ENCODE measurements around the gene ENOSF1.

Gene ENOSF1

DNA sequence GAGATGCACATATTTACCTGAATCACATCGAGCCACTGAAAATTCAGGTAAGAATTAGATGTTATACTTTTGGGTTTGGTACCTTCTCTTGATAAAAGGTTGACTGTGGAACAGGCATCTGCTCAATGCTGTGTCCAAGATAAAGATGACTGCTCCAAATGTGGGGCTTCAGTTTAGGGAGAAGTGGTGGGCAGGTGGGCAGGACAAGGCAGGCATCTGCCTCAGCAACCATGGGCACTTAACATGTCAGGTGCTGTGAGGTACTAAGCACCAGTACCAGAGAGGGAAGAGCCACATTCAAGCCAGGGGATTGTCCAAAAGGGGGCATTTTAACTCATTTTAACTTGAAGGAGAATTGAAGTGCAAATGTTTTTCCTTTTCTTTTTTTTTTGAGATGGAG, 41.0 kb downstream of the ENOSF1 start:
- DNase-seq, result no peak

DNA sequence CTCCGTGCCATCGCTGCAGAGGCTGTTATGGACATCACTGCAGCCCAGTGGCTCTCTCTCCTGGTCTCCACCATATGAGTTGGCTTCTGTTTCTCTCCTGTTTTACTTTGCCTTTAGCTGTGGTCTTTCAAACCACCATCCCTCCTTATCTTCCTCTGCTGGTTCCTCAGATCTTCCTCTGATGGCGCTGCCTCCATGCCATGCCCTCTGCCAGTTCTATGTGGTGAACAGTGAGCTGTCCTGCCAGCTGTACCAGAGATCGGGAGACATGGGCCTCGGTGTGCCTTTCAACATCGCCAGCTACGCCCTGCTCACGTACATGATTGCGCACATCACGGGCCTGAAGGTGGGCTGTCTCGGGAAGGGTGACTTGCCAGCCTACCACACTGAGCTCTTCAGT, 41.9 kb downstream of the ENOSF1 start:
- no peak for DNase-seq

DNA sequence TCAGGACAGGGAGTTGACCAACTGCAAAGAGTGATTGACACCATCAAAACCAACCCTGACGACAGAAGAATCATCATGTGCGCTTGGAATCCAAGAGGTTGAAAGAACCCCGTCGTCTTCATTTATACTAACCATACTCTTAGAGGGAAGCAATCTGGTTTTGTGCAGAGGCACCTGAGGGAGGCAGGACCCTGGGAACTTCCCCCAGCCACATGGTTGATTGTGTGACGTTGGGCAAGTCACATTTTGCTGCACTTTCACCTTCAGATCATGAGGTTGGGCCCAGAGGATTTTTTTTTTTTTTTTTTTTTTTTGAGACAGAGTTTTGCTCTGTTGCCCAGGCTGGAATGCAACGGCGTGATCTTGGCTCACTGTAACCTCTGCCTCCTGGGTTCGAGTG, 43.4 kb downstream of the ENOSF1 start:
- DNase-seq, result no peak

DNA sequence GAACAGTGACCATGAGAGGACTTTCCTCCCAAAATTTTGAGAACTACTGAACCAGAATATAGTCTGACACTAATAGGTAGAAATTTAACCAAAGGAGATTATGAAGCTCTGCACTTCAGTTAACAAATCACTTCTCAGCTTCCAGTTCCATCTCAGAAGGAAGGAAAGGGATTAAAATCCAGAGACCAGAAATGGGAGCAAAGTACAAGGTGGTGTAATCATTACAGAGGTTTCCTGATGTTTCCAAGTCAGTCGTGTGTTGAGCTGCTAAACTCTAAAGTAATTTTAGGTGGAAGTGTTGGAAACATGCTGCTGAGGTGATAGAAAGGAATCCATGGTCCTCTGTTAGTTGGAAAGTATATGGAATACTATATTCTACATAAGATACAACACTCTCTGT, 44.2 kb downstream of the ENOSF1 start:
- no peak for DNase-seq

DNA sequence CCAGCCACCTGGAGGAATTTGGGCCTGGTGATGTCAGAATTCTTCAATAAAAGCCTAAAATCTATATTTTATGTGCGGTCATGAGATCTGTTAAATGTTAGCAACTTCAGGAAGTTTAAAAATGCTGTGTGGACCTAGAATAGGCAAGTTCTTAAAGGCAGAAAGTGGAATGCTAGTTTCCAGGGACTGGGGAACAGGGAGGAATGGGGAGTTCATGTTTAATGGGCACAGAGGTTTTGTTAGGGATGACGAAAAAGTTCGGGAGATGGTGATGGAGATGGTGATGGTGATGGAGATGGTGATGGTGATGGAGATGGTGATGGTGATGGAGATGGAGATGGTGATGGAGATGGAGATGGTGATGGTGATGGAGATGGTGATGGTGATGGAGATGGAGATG, 45.8 kb downstream of the ENOSF1 start:
- DNase-seq, result no peak

DNA sequence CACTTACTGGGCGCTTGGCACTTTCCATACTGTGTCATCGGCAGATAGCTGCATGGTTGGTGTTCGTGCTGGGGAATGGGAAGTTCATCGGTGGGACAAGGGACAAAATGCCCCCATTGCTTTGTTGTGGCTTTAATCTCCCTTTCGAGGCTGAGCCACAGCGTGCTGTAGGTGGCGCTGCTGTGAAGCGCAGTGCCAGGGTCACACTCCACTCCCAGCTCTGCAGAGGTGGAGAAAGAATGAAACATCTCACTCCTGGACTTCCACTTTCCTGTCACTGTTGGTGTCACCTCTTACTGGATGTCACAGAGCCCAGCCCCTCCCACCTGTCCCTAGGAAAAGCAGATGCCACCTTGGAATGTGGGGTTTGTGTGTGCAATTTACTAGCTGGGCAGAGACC, 46.3 kb downstream of the ENOSF1 start:
- no peak for DNase-seq

DNA sequence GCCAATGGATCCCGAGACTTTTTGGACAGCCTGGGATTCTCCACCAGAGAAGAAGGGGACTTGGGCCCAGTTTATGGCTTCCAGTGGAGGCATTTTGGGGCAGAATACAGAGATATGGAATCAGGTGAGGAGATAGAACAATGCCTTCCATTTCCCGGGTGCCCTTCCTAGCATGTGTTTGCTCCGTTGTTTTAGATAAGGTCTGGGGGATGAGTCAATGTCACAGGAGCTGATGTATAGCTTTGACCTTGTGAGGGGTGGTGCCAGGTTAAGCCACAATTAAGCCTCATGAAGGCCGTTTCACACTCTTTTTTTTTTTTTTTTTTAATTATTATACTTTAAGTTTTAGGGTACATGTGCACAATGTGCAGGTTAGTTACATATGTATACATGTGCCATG, 50.2 kb downstream of the ENOSF1 start:
- no peak for DNase-seq

DNA sequence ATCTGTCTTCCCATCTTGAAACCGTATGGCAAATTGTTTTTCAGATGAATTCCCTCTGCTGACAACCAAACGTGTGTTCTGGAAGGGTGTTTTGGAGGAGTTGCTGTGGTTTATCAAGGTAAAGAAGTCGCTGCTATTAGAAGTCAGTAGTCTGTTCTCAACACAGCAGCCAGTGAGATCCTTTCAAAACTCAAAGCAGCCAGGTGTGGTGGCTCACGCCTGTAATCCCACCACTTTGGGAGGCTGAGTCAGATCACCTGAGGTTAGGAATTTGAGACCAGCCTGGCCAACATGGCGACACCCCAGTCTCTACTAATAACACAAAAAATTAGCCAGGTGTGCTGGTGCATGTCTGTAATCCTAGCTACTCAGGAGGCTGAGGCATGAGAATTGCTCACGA, 52.8 kb downstream of the ENOSF1 start:
- DNase-seq, result no peak

DNA sequence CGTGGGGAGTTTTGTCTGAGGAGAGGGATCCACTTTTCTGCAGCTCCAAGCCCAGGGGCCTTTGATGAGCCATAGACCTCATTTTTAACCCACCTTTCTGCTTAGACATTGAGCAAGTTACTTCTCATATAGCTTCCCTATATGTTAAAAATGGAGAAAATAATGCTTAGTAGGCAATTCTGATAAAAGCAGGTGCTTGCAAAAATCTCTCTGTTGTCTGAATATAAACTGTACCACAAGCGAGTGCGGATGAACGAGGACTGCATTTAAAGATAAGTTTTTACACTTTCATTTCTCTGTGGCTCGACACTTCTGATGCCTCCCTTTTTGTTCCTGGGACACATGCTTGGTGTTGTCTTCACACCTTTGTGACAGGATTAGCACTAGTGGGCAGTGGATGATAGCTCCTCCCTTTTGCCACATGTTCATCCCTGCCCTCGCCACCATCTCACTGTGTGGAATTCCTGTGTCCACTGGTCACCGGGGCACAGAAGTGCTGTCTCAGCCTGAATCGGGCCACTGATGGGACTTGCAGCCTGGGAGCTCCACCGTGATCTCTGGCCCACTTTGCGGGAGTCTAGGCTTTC, 53.4 kb downstream of the ENOSF1 start:
- DNase-seq, result no peak

DNA sequence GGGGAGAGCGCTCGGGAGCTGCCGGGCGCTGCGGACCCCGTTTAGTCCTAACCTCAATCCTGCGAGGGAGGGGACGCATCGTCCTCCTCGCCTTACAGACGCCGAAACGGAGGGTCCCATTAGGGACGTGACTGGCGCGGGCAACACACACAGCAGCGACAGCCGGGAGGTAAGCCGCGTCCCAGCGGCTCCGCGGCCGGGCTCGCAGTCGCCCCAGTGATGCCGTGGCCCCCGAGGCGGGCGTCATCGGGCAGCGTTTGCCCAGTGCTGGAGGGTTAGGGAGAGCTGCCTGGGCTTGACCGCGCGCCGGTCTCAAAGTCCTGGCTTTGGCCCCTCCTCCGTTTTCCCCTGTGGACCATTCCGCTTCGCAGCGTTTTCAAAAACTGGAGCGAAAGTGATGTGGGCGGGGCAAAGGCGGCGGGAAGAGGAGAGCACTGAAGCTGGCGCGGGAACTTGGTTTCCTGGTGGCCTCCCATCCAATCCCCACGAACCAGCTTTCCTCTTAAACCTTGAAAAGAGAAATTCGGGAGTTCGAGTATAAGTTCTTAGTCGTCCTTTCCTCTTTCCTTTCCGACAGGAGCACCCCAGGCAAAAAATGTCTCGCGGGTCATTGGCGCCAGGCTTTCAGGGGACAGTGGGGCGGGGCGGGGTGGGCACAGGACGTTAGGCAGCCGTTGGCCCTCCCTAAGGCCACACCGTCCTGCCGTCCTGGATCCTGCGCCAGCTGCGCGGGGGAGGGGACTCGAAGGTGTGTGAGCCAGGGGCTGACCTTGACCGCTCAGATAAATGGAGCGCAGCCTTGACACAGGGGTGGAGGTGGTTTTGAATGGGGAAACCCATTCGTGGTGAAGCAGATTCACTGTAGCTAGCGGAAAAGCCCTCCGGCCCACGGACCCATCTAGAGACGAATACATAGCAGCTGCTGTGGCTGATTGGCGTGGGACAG, 54.2 kb downstream of the ENOSF1 start:
- peak; percentile 18 for DNase-seq

DNA sequence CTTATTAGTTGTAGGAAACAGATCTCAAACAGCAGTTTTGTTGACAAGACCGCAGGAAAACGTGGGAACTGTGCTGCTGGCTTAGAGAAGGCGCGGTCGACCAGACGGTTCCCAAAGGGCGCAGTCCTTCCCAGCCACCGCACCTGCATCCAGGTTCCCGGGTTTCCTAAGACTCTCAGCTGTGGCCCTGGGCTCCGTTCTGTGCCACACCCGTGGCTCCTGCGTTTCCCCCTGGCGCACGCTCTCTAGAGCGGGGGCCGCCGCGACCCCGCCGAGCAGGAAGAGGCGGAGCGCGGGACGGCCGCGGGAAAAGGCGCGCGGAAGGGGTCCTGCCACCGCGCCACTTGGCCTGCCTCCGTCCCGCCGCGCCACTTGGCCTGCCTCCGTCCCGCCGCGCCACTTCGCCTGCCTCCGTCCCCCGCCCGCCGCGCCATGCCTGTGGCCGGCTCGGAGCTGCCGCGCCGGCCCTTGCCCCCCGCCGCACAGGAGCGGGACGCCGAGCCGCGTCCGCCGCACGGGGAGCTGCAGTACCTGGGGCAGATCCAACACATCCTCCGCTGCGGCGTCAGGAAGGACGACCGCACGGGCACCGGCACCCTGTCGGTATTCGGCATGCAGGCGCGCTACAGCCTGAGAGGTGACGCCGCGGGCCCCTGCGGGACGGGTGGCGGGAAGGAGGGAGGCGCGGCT, 55.0 kb downstream of the ENOSF1 start, which contains the start of gene TYMS:
Gene TYMS, plus strand, starts transcription at position 343 of the 690 bp plus-strand sequence. Its CDS starts 90 bp downstream, at position 433.
- peak; percentile 9 for DNase-seq

DNA sequence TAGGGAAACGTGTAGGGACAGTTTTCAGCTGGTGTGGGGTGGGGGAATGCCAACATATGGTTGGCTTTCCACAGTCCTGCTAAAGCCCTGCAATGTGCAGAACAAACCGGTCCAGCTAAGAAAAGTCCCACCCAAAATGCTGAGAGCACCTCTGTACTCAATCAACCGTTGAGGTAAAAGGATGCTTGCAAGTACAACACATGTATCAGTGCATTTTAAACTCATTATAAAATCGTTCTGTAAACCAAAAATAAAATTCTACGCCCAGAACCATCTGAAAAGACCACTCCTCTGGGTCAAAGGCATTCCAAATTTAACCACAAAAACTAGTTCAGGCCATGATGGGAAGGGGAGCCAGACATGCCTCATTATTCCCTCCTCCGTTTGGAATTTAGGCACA, 57.0 kb downstream of the ENOSF1 start:
- no peak for DNase-seq

DNA sequence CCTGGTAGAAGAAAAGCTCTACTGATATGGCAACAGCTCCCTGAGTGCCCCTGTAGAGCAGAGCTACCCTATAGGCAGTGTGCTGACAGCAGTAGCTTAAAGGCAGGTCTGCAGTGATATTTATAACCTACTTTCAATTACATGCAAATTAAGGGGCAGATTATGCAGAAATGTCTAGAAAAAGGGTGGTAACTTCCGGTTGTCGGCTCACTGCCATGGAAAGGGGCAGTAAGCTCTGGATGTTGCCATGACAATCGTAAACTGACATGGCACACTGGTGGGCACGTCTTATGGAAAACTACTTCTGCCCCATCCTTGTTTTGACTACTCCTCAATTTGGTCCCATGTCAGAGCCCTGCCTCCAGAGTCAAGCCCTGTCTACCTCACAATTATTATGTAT, 57.8 kb downstream of the ENOSF1 start:
- no peak for DNase-seq

DNA sequence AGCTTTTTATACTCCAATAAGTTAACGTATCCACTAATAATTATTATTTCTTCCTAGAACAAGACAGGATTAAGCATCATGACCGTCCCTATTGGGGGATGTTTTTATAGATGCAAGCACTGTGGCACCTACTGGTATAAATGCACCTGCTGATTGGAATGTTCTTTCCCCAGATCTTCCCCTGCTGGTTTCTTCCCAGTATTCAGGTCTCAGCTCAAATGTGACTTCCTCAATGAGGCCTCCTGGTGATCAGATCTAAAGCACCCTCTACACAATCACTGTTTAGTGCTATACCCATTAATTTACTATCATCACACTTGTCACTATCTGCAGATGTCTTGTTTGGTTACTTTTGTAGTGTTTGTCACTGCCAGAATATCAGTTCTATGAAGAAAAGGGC, 58.9 kb downstream of the ENOSF1 start:
- no peak for DNase-seq

DNA sequence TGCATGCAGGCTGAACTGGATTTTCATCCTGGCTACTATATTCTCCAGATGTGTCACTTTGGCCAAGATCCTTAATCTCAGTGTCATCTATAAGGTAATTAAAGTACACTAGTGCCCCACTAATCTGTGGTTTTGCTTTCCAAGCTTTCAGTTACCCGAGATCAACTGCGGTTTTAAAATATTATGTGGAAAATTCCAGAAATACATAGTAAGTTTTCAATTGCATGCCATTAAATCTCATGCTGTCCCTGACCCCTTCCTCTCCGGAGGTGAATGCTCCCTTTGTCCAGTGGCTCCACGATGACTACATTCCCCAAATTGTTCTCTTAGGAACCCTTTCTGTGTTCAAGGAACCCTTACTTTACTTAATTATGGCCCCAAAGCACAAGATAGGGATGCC, 60.3 kb downstream of the ENOSF1 start:
- no peak for DNase-seq

DNA sequence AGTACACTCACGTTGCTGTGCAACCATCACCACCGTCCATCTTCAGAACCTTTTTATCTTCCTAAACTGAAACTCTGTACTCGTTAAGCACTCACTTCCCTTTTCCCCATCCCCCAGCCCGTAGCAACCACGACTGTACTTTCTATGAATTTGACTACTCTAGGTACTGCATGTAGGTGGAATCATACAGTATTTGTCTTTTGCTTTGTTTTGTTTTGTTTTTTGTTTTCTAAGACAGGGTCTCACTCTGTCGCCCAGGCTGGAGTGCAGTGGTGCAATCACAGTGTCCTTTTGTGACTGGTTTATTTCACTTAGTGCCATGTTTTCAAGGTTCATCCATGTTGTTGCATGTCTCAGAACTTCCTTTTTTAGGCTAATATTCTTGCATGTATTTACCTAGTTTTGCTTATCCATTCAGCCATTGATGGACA, 62.0 kb downstream of the ENOSF1 start:
- DNase-seq, result no peak

DNA sequence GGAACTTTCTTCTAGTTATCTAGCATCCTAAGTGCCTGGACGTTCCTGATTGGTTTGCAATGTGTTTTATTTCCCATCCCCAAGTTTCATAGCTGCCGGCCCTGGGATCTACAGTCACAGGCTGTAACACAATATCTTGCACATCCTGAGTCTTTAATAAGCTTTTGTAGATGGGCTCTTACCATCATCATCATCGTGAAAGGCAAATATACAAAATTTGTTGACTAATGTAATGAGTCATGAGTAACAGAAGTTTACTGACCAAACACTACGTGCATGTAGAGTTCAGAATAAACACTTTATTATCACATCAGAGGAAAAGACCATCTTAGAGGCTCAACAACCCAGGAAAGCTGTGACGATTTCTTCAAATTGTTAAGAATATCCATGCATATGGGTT, 63.1 kb downstream of the ENOSF1 start:
- no peak for DNase-seq

DNA sequence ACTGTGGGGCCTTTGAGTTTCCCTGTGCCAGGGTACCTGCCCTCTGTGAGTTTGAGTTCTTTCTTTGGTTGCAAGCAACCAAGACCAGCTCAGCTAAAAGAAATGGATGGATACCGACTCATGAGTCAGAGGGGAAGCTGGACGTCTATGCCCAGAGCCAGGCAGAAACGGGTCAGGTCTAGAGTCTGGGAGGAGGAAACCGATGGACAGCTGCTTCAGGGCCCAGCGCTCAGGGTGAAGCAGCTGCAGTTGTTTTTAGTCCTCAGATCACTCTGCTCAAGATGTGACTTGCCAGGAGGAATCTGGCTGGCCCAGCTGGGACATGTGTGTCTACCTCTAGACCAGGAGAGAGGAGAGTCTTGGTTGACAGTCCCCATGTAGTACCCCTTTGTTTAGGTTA, 65.1 kb downstream of the ENOSF1 start:
- no peak for DNase-seq

DNA sequence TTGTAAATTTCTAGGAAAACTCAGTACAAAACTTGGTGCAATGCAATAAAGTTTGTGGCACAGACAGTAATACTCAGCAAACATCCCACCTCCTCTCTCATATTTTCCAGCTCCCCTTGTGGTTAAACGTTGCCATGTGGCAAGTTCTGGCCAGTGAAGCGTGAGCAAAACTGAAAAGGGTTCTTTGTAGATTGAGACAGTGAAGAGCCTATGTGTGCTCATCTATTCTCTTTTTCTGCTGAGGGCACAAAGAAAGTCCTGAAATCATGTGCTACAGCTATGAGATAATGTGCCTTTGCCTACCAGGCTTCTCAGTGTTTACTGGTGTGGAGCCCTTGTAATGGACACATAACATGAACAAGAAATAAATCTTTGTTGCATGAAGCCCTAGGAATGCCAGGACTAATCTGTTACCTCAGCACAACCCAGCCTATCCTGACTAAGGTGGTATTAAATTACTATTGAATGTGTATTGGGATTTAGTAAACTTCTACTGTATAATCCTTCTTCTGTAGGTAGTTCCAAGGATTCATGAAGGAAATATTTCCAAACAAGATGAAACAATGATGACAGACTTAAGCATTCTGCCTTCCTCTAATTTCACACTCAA, 67.9 kb downstream of the ENOSF1 start:
- DNase-seq, result no peak

DNA sequence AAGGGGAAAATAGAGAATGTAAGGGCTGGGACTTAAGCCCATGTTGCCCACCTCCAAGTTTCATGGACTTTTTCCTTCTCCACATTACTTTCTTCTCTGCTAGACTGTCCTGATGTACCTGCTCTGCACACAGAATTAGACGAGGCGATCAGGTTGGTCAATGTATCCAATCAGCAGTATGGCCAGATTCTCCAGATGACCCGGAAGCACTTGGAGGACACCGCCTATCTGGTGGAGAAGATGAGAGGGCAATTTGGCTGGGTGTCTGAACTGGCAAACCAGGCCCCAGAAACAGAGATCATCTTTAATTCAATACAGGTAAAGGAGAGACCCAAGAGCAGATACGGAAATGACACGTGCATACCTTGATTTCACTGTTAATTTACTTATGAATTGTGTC, 71.2 kb downstream of the ENOSF1 start:
- no peak for DNase-seq

DNA sequence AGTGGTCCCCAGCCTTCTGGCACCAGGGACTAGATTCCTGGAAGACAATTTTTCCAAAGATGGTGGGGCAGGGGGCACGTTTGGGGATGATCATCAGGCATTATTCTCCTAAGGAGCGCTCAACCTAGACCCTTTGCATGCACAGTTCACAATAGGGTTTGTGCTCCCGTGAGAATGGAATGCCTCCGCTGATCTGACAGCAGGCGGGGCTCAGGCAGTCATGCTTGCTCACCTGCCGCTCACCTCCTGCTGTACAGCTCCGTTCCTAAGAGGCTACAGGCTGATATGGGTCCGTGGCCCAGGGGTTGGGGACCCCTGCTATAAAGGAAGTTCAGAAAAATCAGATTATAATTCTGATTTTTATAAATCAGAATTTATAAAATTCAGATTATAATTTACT, 77.3 kb downstream of the ENOSF1 start:
- no peak for DNase-seq

DNA sequence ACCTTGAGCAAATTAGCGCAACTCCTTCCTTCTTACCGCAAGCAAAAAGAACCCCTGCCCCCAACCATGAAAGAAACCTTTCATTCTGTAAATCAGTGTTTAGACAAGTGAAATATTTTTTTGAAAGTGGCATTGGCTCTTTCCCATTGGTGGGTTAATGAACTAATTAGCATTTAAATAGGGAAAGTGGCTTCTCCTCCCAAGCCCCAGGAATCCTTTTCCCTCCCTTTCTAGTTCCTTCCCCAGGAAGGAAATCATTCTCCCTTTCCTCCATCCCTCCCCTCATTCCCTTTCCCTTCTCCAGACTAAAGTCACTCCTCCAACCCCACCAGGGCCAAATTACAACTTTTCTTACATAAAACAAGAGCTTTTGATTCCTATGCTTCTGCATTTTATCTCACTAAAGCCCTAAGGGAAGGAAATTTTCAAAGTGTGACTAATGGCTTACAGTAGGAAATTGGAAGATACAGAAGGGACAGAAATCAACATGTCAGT, 77.8 kb downstream of the ENOSF1 start:
- DNase-seq, result no peak

DNA sequence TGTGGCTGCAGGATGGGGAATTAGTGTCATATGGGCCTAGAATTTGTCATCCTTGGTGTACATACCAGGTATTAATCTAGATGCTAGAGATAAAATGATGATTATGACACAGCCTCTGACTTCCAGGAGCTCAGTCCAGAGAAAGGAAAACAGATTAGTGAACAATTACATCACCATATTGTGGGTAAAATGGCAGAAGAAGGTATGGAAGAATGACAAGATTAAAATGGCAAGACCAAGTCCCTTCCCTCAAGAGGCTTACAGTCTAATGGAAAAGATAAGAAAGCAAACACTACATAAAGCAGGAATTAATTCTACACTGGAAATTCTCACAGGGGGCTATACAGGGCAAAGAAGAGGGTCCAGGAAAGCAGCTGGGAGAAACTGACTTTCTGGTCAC, 80.9 kb downstream of the ENOSF1 start:
- DNase-seq, result no peak
